Measurements from ENCODE around the gene ATXN10. TPM values are rescaled to one million over a fixed set of nuclear protein-coding genes. Genes with fewer than 3 reads are reported as not detected.

ATXN10 gene
- total and polyA plus RNA-seq, 2 of the 8 experiments (the other 6 are each of a cell fraction or from before 2014, with no cell fraction given), result 134 to 210 TPM

- Histone ChIP-seq H3K79me2 (ENCODE audit: control insufficient read depth in 1 of 2, insufficient read depth in 2 of 2, low read length in 2 of 2) (no peaks in the 10 kb centered on the region), H3K79me1 (ENCODE audit: low read depth, low read length) (0 out of 2 replicates have a peak, but pooled peaks cover 1% of the 10 kb centered on the region), H2BK15ac (ENCODE audit: low read length) (no peak overlapping the region), H2BK120ac (replicated peaks; ENCODE audit: low read depth, low read length) (no peak overlapping the region), H3K23ac (ENCODE audit: insufficient read length) (no peak overlapping the region), H4K8ac (ENCODE audit: extremely low read depth, insufficient read depth, low read length) (no peak overlapping the region), H2BK20ac (ENCODE audit: low read length) (no peak overlapping the region), H3K4me3 (ENCODE audit: extremely low read depth in 1 of 4, insufficient read depth in 2 of 4, low read depth in 3 of 4, low read length in 4 of 4) (no peak overlapping the region), H3K14ac (ENCODE audit: insufficient read length) (no peak overlapping the region), H3K36me3 (ENCODE audit: control insufficient read depth in 2 of 4, insufficient read depth in 4 of 4, low read length in 3 of 4) (peaks cover 0 to 4% (median 2%) of the 10 kb centered on the region in 4 experiments; a peak in 2 of 8 replicates), H3K56ac (replicated peaks; ENCODE audit: insufficient read length, low read depth, low read length) (no peak overlapping the region), H4K91ac (replicated peaks; ENCODE audit: insufficient read length, low read length) (no peak overlapping the region), H3K9me3 (ENCODE audit: insufficient read depth in 2 of 2, low read depth in 1 of 2, low read length in 1 of 2) (no peaks in the 10 kb centered on the region), H2BK5ac (ENCODE audit: low read depth, low read length) (no peak overlapping the region), H2AK5ac (ENCODE audit: low read depth, low read length) (no peak overlapping the region), H3K9ac (replicated peaks in 1 of 4; ENCODE audit: extremely low read depth in 1 of 4, low read depth in 3 of 4, low read length in 3 of 4) (no peak overlapping the region), H2BK12ac (ENCODE audit: low read depth, low read length) (no peak overlapping the region), H4K5ac (ENCODE audit: insufficient read length, low read depth, low read length) (no peak overlapping the region), H3K4ac (replicated peaks; ENCODE audit: insufficient read length, low read depth, low read length) (no peak overlapping the region), H3K27me3 (replicated peaks in 1 of 4; ENCODE audit: control insufficient read depth in 3 of 4, extremely low read depth in 1 of 4, insufficient read depth in 3 of 4, low read length in 3 of 4) (no peaks in the 10 kb centered on the region), H3K4me1 (replicated peaks in 1 of 4; ENCODE audit: control insufficient read depth in 3 of 4, insufficient read depth in 4 of 4, low read length in 3 of 4) (no peaks in the 10 kb centered on the region), H3K27ac (ENCODE audit: low read depth, low read length) (no peak overlapping the region), H3K4me2 (ENCODE audit: insufficient read depth in 1 of 2, low read depth in 2 of 2, low read length in 2 of 2) (no peak overlapping the region), H3K18ac (ENCODE audit: extremely low read depth, low read length) (no peak overlapping the region), H3K23me2 (ENCODE audit: low read depth, low read length) (no peaks in the 10 kb centered on the region; the same call in 1 of the 2 replicates), H2AFZ (ENCODE audit: low read length) (no peak overlapping the region), H4K20me1 (replicated peaks in 1 of 2; ENCODE audit: control insufficient read depth in 1 of 2, insufficient read depth in 2 of 2, low read length in 2 of 2) (peaks cover 0 to 2% of the 10 kb centered on the region in 2 experiments)
- WGBS, 2 experiments (ENCODE audit: extremely low coverage in 1 of 2, insufficient coverage in 1 of 2, insufficient read length in 1 of 2, insufficient replicate concordance in 2 of 2, low coverage in 1 of 2, low lambda C conversion rate in 2 of 2, missing lambda C conversion rate in 1 of 2), result 90% methylated on average over 6 of the region's 6 CpGs; no CpG with 5 or more reads in 1 of the 2 experiments
- DNase-seq (ENCODE audit: low read depth in 1 of 2, low spot score in 2 of 2), result no peak
- CTCF ChIA-PET (ENCODE audit: partially characterized antibody), result interaction anchor here (1.4 kb wide), 1 partner anchor 64 kb away, joined by 3 read pairs; no protein-coding TSS in a partner anchor
- POLR2A ChIA-PET (ENCODE audit: partially characterized antibody), result no interaction called here
- TF ChIP-seq GABPA (IDR thresholded peaks at IDR 0.05; ENCODE audit: borderline replicate concordance, insufficient read depth, low read length) (no peak), BCL11A (IDR thresholded peaks at IDR 0.05; ENCODE audit: low read depth in 2 of 2, low read length in 2 of 2) (no peak), TAF1 (IDR thresholded peaks at IDR 0.05; ENCODE audit: low read depth, low read length) (no peak), TCF12 (IDR thresholded peaks at IDR 0.05; ENCODE audit: low read depth, low read length) (no peak), SP4 (IDR thresholded peaks at IDR 0.05; ENCODE audit: low read length) (no peak), CBX5 (IDR thresholded peaks at IDR 0.05; ENCODE audit: low read depth, low read length) (no peak), HDAC6 (IDR thresholded peaks at IDR 0.05; ENCODE audit: low read depth, low read length) (no peak), SAP30 (IDR thresholded peaks at IDR 0.05; ENCODE audit: insufficient read depth, insufficient replicate concordance, low read length) (no peak), SIRT6 (IDR thresholded peaks at IDR 0.05; ENCODE audit: low read length) (no peak), BACH1 (IDR thresholded peaks at IDR 0.05; ENCODE audit: low read length) (no peak), RAD21 (IDR thresholded peaks at IDR 0.05 in 1 of 2, conservative IDR thresholded peaks at IDR 0.05 in 1 of 2; ENCODE audit: low read depth in 2 of 2, low read length in 2 of 2) (no peak), NRF1 (IDR thresholded peaks at IDR 0.05; ENCODE audit: low read depth, low read length) (no peak), GTF2F1 (IDR thresholded peaks at IDR 0.05; ENCODE audit: borderline replicate concordance, low read depth, low read length) (no peak)
- TF ChIP-seq, protein P1, sequence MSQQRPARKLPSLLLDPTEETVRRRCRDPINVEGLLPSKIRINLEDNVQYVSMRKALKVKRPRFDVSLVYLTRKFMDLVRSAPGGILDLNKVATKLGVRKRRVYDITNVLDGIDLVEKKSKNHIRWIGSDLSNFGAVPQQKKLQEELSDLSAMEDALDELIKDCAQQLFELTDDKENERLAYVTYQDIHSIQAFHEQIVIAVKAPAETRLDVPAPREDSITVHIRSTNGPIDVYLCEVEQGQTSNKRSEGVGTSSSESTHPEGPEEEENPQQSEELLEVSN (IDR thresholded peaks at IDR 0.05), result no peak
- FAIRE-seq, result no peak
Measured at GRCh38 chr22:45823336-45823735, 151.7 kb downstream of the ATXN10 start.

Data from H1 (cell line).